GM18526 (cell line): ENCODE data around the gene KIF9.

Experiments
- POLR2A ChIP-seq: IDR thresholded peaks from 3 replicates; pipeline ENCODE4 v1.6.1; 2011; ENCODE audit not compliant: insufficient read length; ENCODE audit errors: extremely low read depth

The KIF9 gene

GRCh38 chr3:47282424-47283192, at the start of gene KIF9, which contains the start of gene KLHL18:
Gene KIF9, minus strand, starts transcription at chr3:47282799. Its CDS starts 5,425 bp downstream, at chr3:47277374.
Gene KLHL18, plus strand, starts transcription at chr3:47282944. Its CDS starts 22 bp downstream, at chr3:47282966.
- TF ChIP-seq POLR2A = peak; percentile 78

GRCh38 chr3:47324278-47324865, 41.8 kb upstream of the KIF9 start:
- no peak for TF ChIP-seq POLR2A

GRCh38 chr3:47323431-47324277, 41.1 kb upstream of the KIF9 start:
- TF ChIP-seq POLR2A = no peak

- TF ChIP-seq POLR2A = no peak
These were observed 37.4 kb upstream of the KIF9 start for GRCh38 chr3:47319956-47320355.

- TF ChIP-seq POLR2A = no peak
These were observed 36.3 kb upstream of the KIF9 start for GRCh38 chr3:47318916-47319315.

GRCh38 chr3:47315069-47315647, 32.6 kb upstream of the KIF9 start:
- TF ChIP-seq POLR2A = no peak

- TF ChIP-seq POLR2A = no peak
These were observed 31.6 kb upstream of the KIF9 start for GRCh38 chr3:47314056-47314764.

GRCh38 chr3:47313341-47314055, 30.9 kb upstream of the KIF9 start:
- no peak for TF ChIP-seq POLR2A

GRCh38 chr3:47310391-47310790, 27.8 kb upstream of the KIF9 start:
- no peak for TF ChIP-seq POLR2A

GRCh38 chr3:47306022-47306421, 23.4 kb upstream of the KIF9 start:
- no peak for TF ChIP-seq POLR2A

GRCh38 chr3:47301456-47301855, 18.9 kb upstream of the KIF9 start:
- no peak for TF ChIP-seq POLR2A

- TF ChIP-seq POLR2A = no peak
These were observed 17.1 kb upstream of the KIF9 start for GRCh38 chr3:47299381-47300318.

- no peak for TF ChIP-seq POLR2A
These were observed 15.8 kb upstream of the KIF9 start for GRCh38 chr3:47298439-47298838.
